ENCODE results near the gene TBC1D22A.

GRCh38 chr22:46761539-46762237 lies 762 bp upstream of the TBC1D22A start:
- TF ChIP-seq CTCF (conservative IDR thresholded peaks at IDR 0.05; ENCODE audit: low read depth, low read length), result no peak
- no peak for TF ChIP-seq EZH2 (IDR thresholded peaks at IDR 0.05; ENCODE audit: low read length, unreplicated experiment)

Data from PC-3 (cell line).